CD8-positive, alpha-beta memory T cell (primary cell): ENCODE results near the gene BTBD9. TPM values are rescaled to one million over a fixed set of nuclear protein-coding genes. Genes with fewer than 3 reads are reported as not detected.
"Not testable (repeated sequence)": the region's sequence is repeated elsewhere in the genome, so short reads cannot be mapped to it uniquely, and the experiment has no call there.

Experiments used
- CTCF ChIA-PET: fragments of 350-600 bp; sonication (Branson Sonifier 250); formaldehyde crosslinking; loops from one replicate; lab custom pipeline; 2021; ENCODE audit warnings: antibody characterized with exemption; lab: Charles Lee
- POLR2A ChIA-PET: fragments of 350-600 bp; sonication (Branson Sonifier 250); formaldehyde crosslinking; loops from one replicate; lab custom pipeline; 2021; ENCODE audit warnings: antibody characterized with exemption; lab: Charles Lee
- DNase-seq, 5 donors: peaks; one replicate each; pipeline versions ENCODE4 v3.0.0 to v3.0.0-alpha.2; 2020 to 2022; ENCODE audit warnings: mixed read lengths in 1 of 5
- H3K27ac ChIP-seq: one replicate; pipeline ENCODE4 v1.7.0; 2013; ENCODE audit warnings: low read depth, mild to moderate bottlenecking, low read length, moderate library complexity
- H3K27me3 ChIP-seq: 2 replicates; pipeline ENCODE4 v1.7.0; 2013; ENCODE audit warnings: low read length, mild to moderate bottlenecking; ENCODE audit not compliant: insufficient read depth, poor library complexity, severe bottlenecking
- H3K36me3 ChIP-seq: 2 replicates; pipeline ENCODE4 v1.7.0; 2013; ENCODE audit warnings: mild to moderate bottlenecking, low read length, moderate library complexity; ENCODE audit not compliant: insufficient read depth
- H3K4me1 ChIP-seq: 2 replicates; pipeline ENCODE4 v1.7.0; 2013; ENCODE audit warnings: mild to moderate bottlenecking, low read length, moderate library complexity; ENCODE audit not compliant: insufficient read depth
- H3K4me3 ChIP-seq: 2 replicates; pipeline ENCODE4 v1.7.0; 2013; ENCODE audit warnings: mild to moderate bottlenecking, low read length
- H3K9me3 ChIP-seq: 2 replicates; pipeline ENCODE4 v1.7.0; 2013; ENCODE audit warnings: mild to moderate bottlenecking, low read length
- H3K27ac Mint-ChIP-seq, 8 donors: one replicate each; pipeline ENCODE4 v1.8.0; 2020 to 2021; ENCODE audit warnings: mixed read lengths in 8 of 8, mild to moderate bottlenecking in 6 of 8, inconsistent platforms in 3 of 8, moderate library complexity in 3 of 8
- H3K27me3 Mint-ChIP-seq, 2 donors: one replicate each; pipeline ENCODE4 v1.8.0; 2020 to 2021; ENCODE audit warnings: mixed read lengths in 2 of 2, mild to moderate bottlenecking in 1 of 2, moderate library complexity in 1 of 2
- H3K36me3 Mint-ChIP-seq, 3 donors: one replicate each; pipeline ENCODE4 v1.8.0; 2020 to 2021; ENCODE audit warnings: mixed read lengths in 3 of 3, inconsistent platforms in 1 of 3, mild to moderate bottlenecking in 1 of 3
- H3K4me1 Mint-ChIP-seq, 3 donors: one replicate each; pipeline ENCODE4 v1.8.0; 2020 to 2021; ENCODE audit warnings: mixed read lengths in 3 of 3, inconsistent platforms in 1 of 3, mild to moderate bottlenecking in 1 of 3
- H3K4me3 Mint-ChIP-seq, 7 donors: one replicate each; pipeline ENCODE4 v1.8.0; 2020 to 2021; ENCODE audit warnings: mixed read lengths in 7 of 7, mild to moderate bottlenecking in 6 of 7, moderate library complexity in 4 of 7, inconsistent platforms in 2 of 7
- H3K9me3 Mint-ChIP-seq, 5 donors: one replicate each; pipeline ENCODE4 v1.8.0; 2020 to 2022; ENCODE audit warnings: mixed read lengths in 5 of 5, mild to moderate bottlenecking in 3 of 5, moderate library complexity in 2 of 5, inconsistent platforms in 1 of 5
- polyA plus RNA-seq: library from polyadenylated mRNA; unstranded; fragments of 300-500 nt; fragmentation: Illumina TruSeq; gene quantifications from one replicate; pipeline ENCODE4 v1.2.3, GENCODE V29; 2021
- total RNA-seq, 2 experiments: library from RNA; stranded (reverse); gene quantifications; one replicate each; pipeline ENCODE4 v1.2.3, GENCODE V29; 2021

Gene BTBD9
- total and polyA plus RNA-seq, 3 experiments from 2014 or later: 12.2 to 17.7 (median 14.9) TPM

- Histone ChIP-seq H3K36me3 (no peaks in the 10 kb centered on the region), H3K9me3 (no peaks in the 10 kb centered on the region), H3K27me3 (no peaks in the 10 kb centered on the region), H3K27ac (no peak overlapping the region), H3K4me1 (no peaks in the 10 kb centered on the region), H3K4me3 (no peak overlapping the region)
- no peak overlapping the region for H3K27ac Mint-ChIP-seq
- no peaks in the 10 kb centered on the region for H3K9me3 Mint-ChIP-seq
- ChIA-PET POLR2A (no interaction called here), CTCF (no interaction called here)
- peaks cover 29 to 41% (median 30%) of the 10 kb centered on the region in 3 donors for H3K4me1 Mint-ChIP-seq
- no peak overlapping the region for H3K4me3 Mint-ChIP-seq
- H3K27me3 Mint-ChIP-seq: no peaks in the 10 kb centered on the region
- DNase-seq: no peak
- peaks cover 0 to 6% (median 0%) of the 10 kb centered on the region in 3 donors for H3K36me3 Mint-ChIP-seq
Observed at GRCh38 chr6:38353310-38354036, 286.3 kb downstream of the BTBD9 start.

GRCh38 chr6:38352636-38353035 lies 287.1 kb downstream of the BTBD9 start:
- Mint-ChIP-seq H3K9me3 (no peaks in the 10 kb centered on the region), H3K4me3 (no peak overlapping the region), H3K4me1 (peaks cover 26 to 33% (median 27%) of the 10 kb centered on the region in 3 donors), H3K27ac (no peak overlapping the region), H3K27me3 (no peaks in the 10 kb centered on the region), H3K36me3 (peaks cover 0 to 2% (median 0%) of the 10 kb centered on the region in 3 donors)
- Histone ChIP-seq H3K9me3 (no peaks in the 10 kb centered on the region), H3K36me3 (no peaks in the 10 kb centered on the region), H3K27ac (no peak overlapping the region), H3K4me3 (no peak overlapping the region), H3K27me3 (no peaks in the 10 kb centered on the region), H3K4me1 (no peaks in the 10 kb centered on the region)
- no peak for DNase-seq
- POLR2A ChIA-PET: no interaction called here
- CTCF ChIA-PET: no interaction called here

DNA sequence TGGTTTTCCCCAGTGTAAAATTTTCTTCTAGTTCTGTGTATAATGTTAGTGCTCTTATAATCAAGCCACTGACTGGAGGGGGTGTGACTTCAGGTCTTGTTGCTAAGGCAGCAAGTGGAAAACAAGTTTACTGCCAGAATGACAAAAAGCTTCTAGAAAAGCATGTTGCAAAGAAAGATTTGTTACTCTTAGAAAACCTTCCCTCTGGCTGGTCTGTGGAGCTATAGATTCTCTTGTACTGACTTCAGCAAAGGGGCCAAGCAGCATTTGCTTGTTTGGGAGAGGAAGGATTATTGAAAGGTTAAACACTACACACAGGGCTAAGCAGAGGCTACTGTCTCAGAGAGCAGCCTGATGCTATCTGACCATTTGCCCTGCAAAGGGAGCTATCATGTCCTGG lies 288.8 kb downstream of the BTBD9 start:
- CTCF ChIA-PET: no interaction called here
- no peaks in the 10 kb centered on the region for H3K36me3 ChIP-seq
- Mint-ChIP-seq H3K27me3 (no peaks in the 10 kb centered on the region), H3K9me3 (no peaks in the 10 kb centered on the region), H3K36me3 (peaks cover 0 to 1% (median 1%) of the 10 kb centered on the region in 3 donors), H3K27ac (no peak overlapping the region), H3K4me3 (no peak overlapping the region), H3K4me1 (peaks cover 11 to 16% (median 13%) of the 10 kb centered on the region in 3 donors)
- H3K9me3 ChIP-seq: no peaks in the 10 kb centered on the region
- H3K27me3 ChIP-seq: no peaks in the 10 kb centered on the region
- H3K4me1 ChIP-seq: no peaks in the 10 kb centered on the region
- no peak overlapping the region for H3K4me3 ChIP-seq
- POLR2A ChIA-PET: no interaction called here
- DNase-seq: no peak
- no peak overlapping the region for H3K27ac ChIP-seq

- POLR2A ChIA-PET: interaction anchor here (1.0 kb wide), 1 partner anchor 29 kb away, joined by 3 read pairs; no protein-coding TSS in a partner anchor
Observed at GRCh38 chr6:38350220-38350619, 289.5 kb downstream of the BTBD9 start.

DNA sequence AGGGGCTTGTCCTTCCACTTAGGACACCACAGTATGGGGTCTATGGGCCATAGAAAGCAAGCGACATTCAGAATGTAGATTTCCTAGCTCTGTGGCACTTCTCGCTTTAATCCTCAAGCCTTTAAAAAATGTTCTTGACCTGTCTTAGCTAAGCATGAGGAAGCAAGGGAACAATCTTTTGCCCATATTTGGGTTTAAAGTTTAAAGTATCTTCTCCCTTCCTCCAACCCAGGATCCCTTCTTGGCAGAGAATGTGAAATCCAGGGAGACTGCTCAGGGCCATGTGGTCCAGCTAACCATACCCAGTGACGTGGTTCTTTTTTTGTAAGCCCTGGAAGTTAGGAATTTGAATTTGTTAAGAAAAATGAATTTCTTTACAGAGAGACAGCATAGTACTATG lies 289.9 kb downstream of the BTBD9 start:
- POLR2A ChIA-PET: interaction anchor here (1.0 kb wide), 1 partner anchor 29 kb away, joined by 3 read pairs; no protein-coding TSS in a partner anchor
- H3K27me3 ChIP-seq: no peaks in the 10 kb centered on the region
- H3K4me1 Mint-ChIP-seq: peaks cover 4 to 5% (median 4%) of the 10 kb centered on the region in 3 donors
- H3K36me3 Mint-ChIP-seq: peaks cover 0 to 10% (median 1%) of the 10 kb centered on the region in 3 donors
- no peaks in the 10 kb centered on the region for H3K9me3 ChIP-seq
- no peaks in the 10 kb centered on the region for H3K4me1 ChIP-seq
- H3K4me3 Mint-ChIP-seq: no peak overlapping the region
- CTCF ChIA-PET: no interaction called here
- H3K4me3 ChIP-seq: no peak overlapping the region
- H3K27me3 Mint-ChIP-seq: no peaks in the 10 kb centered on the region
- no peak overlapping the region for H3K27ac ChIP-seq
- no peaks in the 10 kb centered on the region for H3K9me3 Mint-ChIP-seq
- no peak for DNase-seq
- H3K36me3 ChIP-seq: no peaks in the 10 kb centered on the region
- no peak overlapping the region for H3K27ac Mint-ChIP-seq

More at GRCh38 chr6:38350220-38350619, 289.5 kb downstream of the BTBD9 start:
- no peaks in the 10 kb centered on the region for H3K27me3 ChIP-seq
- H3K4me1 ChIP-seq: no peaks in the 10 kb centered on the region
- Mint-ChIP-seq H3K4me1 (peaks cover 4 to 9% (median 6%) of the 10 kb centered on the region in 3 donors), H3K4me3 (no peak overlapping the region), H3K9me3 (no peaks in the 10 kb centered on the region), H3K27me3 (no peaks in the 10 kb centered on the region), H3K27ac (no peak overlapping the region), H3K36me3 (peaks cover 0 to 7% (median 1%) of the 10 kb centered on the region in 3 donors)
- H3K27ac ChIP-seq: no peak overlapping the region
- DNase-seq: no peak
- CTCF ChIA-PET: no interaction called here
- no peaks in the 10 kb centered on the region for H3K9me3 ChIP-seq
- H3K36me3 ChIP-seq: no peaks in the 10 kb centered on the region
- no peak overlapping the region for H3K4me3 ChIP-seq

- DNase-seq: no peak
- Mint-ChIP-seq H3K4me1 (peaks cover 0 to 4% (median 2%) of the 10 kb centered on the region in 3 donors), H3K27ac (no peak overlapping the region), H3K27me3 (no peaks in the 10 kb centered on the region), H3K9me3 (no peaks in the 10 kb centered on the region), H3K36me3 (peaks cover 0 to 14% (median 4%) of the 10 kb centered on the region in 3 donors), H3K4me3 (no peak overlapping the region)
- H3K4me1 ChIP-seq: no peaks in the 10 kb centered on the region
- no peak overlapping the region for H3K27ac ChIP-seq
- CTCF ChIA-PET: no interaction called here
- no peaks in the 10 kb centered on the region for H3K9me3 ChIP-seq
- no peaks in the 10 kb centered on the region for H3K27me3 ChIP-seq
- no peaks in the 10 kb centered on the region for H3K36me3 ChIP-seq
- POLR2A ChIA-PET: interaction anchor here (1.0 kb wide), 1 partner anchor 30 kb away, joined by 3 read pairs; no protein-coding TSS in a partner anchor
- no peak overlapping the region for H3K4me3 ChIP-seq
Observed at GRCh38 chr6:38349221-38349620, 290.5 kb downstream of the BTBD9 start.

- H3K9me3 Mint-ChIP-seq: no peaks in the 10 kb centered on the region
- CTCF ChIA-PET: no interaction called here
- no peak overlapping the region for H3K4me3 Mint-ChIP-seq
Observed at GRCh38 chr6:38348371-38348770, 291.4 kb downstream of the BTBD9 start.

DNA sequence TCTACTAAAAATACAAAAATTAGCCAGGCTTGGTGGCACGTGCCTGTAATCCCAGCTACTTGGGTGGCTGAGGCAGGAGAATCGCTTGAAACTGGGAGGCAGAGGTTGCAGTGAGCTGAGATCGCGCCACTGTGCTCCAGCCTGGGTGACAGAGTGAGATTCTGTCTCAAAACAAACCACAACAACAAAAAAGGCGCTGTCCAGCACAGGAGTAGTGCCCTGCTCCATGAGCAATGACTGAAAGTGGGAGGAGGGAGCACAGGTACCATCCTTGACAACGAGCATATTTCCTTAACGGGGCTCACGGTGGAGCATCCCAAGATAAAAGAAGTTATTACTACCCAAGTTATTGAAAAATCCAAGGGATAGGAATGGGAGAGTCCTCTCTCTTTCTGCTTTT lies 291.9 kb downstream of the BTBD9 start:
- H3K4me1 ChIP-seq, H3K4me3 Mint-ChIP-seq, H3K4me3 ChIP-seq, DNase-seq, H3K9me3 ChIP-seq, H3K27ac Mint-ChIP-seq, H3K36me3 ChIP-seq, H3K4me1 Mint-ChIP-seq, H3K9me3 Mint-ChIP-seq, CTCF ChIA-PET, H3K27ac ChIP-seq, POLR2A ChIA-PET, H3K27me3 ChIP-seq, H3K27me3 Mint-ChIP-seq: not testable (repeated sequence)
- peaks cover 0 to 24% (median 8%) of the 10 kb centered on the region in 3 donors for H3K36me3 Mint-ChIP-seq

More at GRCh38 chr6:38348371-38348770, 291.4 kb downstream of the BTBD9 start:
- Histone ChIP-seq H3K36me3 (no peaks in the 10 kb centered on the region), H3K27me3 (no peaks in the 10 kb centered on the region), H3K4me3 (no peak overlapping the region), H3K27ac (no peak overlapping the region), H3K4me1 (no peaks in the 10 kb centered on the region), H3K9me3 (no peaks in the 10 kb centered on the region)
- POLR2A ChIA-PET: no interaction called here
- Mint-ChIP-seq H3K4me1 (peaks cover 0 to 4% (median 2%) of the 10 kb centered on the region in 3 donors), H3K36me3 (peaks cover 0 to 19% (median 8%) of the 10 kb centered on the region in 3 donors), H3K27ac (no peak overlapping the region), H3K27me3 (no peaks in the 10 kb centered on the region)
- no peak for DNase-seq
